ENCODE results near the gene ATP1A2. TPM values are rescaled to one million over a fixed set of nuclear protein-coding genes. Genes with fewer than 3 reads are reported as not detected.

Gene ATP1A2
- total and polyA plus RNA-seq, 2 of the 8 experiments (the other 6 are each of a cell fraction or from before 2014, with no cell fraction given), result 39.7 to 40.8 TPM

DNA sequence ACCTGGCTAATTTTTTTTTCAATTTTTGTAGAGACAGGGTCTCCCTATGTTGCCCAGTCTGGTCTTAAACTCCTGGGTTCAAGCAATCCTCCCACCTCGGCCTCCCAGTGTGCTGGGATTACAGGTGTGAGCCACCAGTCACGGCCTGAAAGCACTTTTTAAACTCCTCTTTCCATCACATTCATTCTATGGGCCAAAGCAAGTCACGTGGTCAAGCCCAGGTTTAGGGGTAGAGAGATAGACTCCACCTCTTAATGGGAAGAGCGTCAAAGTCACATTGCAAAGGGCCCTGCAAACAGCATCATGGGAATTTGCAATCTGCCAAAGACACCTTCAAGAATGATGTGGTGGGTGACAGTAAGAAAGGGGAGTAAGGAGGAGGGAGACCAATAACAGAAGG, 43.0 kb downstream of the ATP1A2 start:
- Histone ChIP-seq H2BK15ac (ENCODE audit: low read length) (no peak overlapping the region), H2AK5ac (ENCODE audit: low read depth, low read length) (no peak overlapping the region), H2BK120ac (replicated peaks; ENCODE audit: low read depth, low read length) (no peak overlapping the region), H3K9ac (replicated peaks in 1 of 4; ENCODE audit: extremely low read depth in 1 of 4, low read depth in 3 of 4, low read length in 3 of 4) (no peak overlapping the region), H3K18ac (ENCODE audit: extremely low read depth, low read length) (no peak overlapping the region), H2AFZ (ENCODE audit: low read length) (no peak overlapping the region), H3K4ac (replicated peaks; ENCODE audit: insufficient read length, low read depth, low read length) (no peak overlapping the region), H3K4me1 (replicated peaks in 1 of 4; ENCODE audit: control insufficient read depth in 3 of 4, insufficient read depth in 4 of 4, low read length in 3 of 4) (peaks cover 0 to 2% (median 0%) of the 10 kb centered on the region in 4 experiments; a peak in 2 of 7 replicates), H2BK20ac (ENCODE audit: low read length) (no peak overlapping the region), H3K14ac (ENCODE audit: insufficient read length) (no peak overlapping the region), H4K5ac (ENCODE audit: insufficient read length, low read depth, low read length) (no peak overlapping the region), H3K79me2 (ENCODE audit: control insufficient read depth in 1 of 2, insufficient read depth in 2 of 2, low read length in 2 of 2) (no peaks in the 10 kb centered on the region), H2BK12ac (ENCODE audit: low read depth, low read length) (no peak overlapping the region), H4K20me1 (replicated peaks in 1 of 2; ENCODE audit: control insufficient read depth in 1 of 2, insufficient read depth in 2 of 2, low read length in 2 of 2) (no peaks in the 10 kb centered on the region), H3K36me3 (ENCODE audit: control insufficient read depth in 2 of 4, insufficient read depth in 4 of 4, low read length in 3 of 4) (no peaks in the 10 kb centered on the region), H3K79me1 (ENCODE audit: low read depth, low read length) (no peaks in the 10 kb centered on the region), H4K8ac (ENCODE audit: extremely low read depth, insufficient read depth, low read length) (no peak overlapping the region), H3K27ac (ENCODE audit: low read depth, low read length) (no peak overlapping the region), H3K4me3 (ENCODE audit: extremely low read depth in 1 of 4, insufficient read depth in 2 of 4, low read depth in 3 of 4, low read length in 4 of 4) (no peak overlapping the region), H3K23ac (ENCODE audit: insufficient read length) (no peak overlapping the region), H2BK5ac (ENCODE audit: low read depth, low read length) (no peak overlapping the region), H3K27me3 (replicated peaks in 1 of 4; ENCODE audit: control insufficient read depth in 3 of 4, extremely low read depth in 1 of 4, insufficient read depth in 3 of 4, low read length in 3 of 4) (no peaks in the 10 kb centered on the region; a peak in 1 of 7 replicates), H3K56ac (replicated peaks; ENCODE audit: insufficient read length, low read depth, low read length) (no peak overlapping the region), H3K23me2 (ENCODE audit: low read depth, low read length) (no peaks in the 10 kb centered on the region), H3K9me3 (ENCODE audit: insufficient read depth in 2 of 2, low read depth in 1 of 2, low read length in 1 of 2) (no peaks in the 10 kb centered on the region), H4K91ac (replicated peaks; ENCODE audit: insufficient read length, low read length) (no peak overlapping the region), H3K4me2 (ENCODE audit: insufficient read depth in 1 of 2, low read depth in 2 of 2, low read length in 2 of 2) (no peak overlapping the region)
- ChIA-PET CTCF (ENCODE audit: partially characterized antibody) (interaction anchor here (0.6 to 18.4 kb wide), 10 partner anchors 9 to 134 kb away, joined by 3 to 257 read pairs (median 8); partner anchors contain the start of genes CASQ1 and PEA15), POLR2A (ENCODE audit: partially characterized antibody) (interaction anchor here (1.2 to 1.4 kb wide), 2 partner anchors 11 to 20 kb away, joined by 4 to 6 read pairs; no protein-coding TSS in a partner anchor)
- no peak for FAIRE-seq
- TF ChIP-seq TBP (IDR thresholded peaks at IDR 0.05; ENCODE audit: low read depth, low read length) (no peak), SUZ12 (IDR thresholded peaks at IDR 0.05; ENCODE audit: low read length) (no peak), FOSL1 (IDR thresholded peaks at IDR 0.05; ENCODE audit: insufficient read depth, low read depth, low read length) (no peak), NANOG (IDR thresholded peaks at IDR 0.05; ENCODE audit: insufficient read depth, low read depth, low read length, poor library complexity, severe bottlenecking) (no peak), EGR1 (IDR thresholded peaks at IDR 0.05; ENCODE audit: borderline replicate concordance, low read depth, low read length) (no peak), NRF1 (IDR thresholded peaks at IDR 0.05; ENCODE audit: low read depth, low read length) (no peak), POLR2A (IDR thresholded peaks at IDR 0.05; ENCODE audit: control extremely low read depth in 1 of 2, low read depth in 2 of 2, low read length in 2 of 2) (no peak), ASH2L (IDR thresholded peaks at IDR 0.05; ENCODE audit: low read length) (no peak), EP300 (IDR thresholded peaks at IDR 0.05; ENCODE audit: borderline replicate concordance in 1 of 2, low read depth in 2 of 2, low read length in 2 of 2) (no peak), KDM5A (IDR thresholded peaks at IDR 0.05; ENCODE audit: low read length) (no peak), JUN (IDR thresholded peaks at IDR 0.05; ENCODE audit: low read depth, low read length) (no peak), KDM4A (IDR thresholded peaks at IDR 0.05; ENCODE audit: low read depth, low read length, severe bottlenecking) (no peak), KDM1A (IDR thresholded peaks at IDR 0.05; ENCODE audit: borderline replicate concordance, low read length) (no peak)
- WGBS, 2 experiments (ENCODE audit: extremely low coverage in 1 of 2, insufficient coverage in 1 of 2, insufficient read length in 1 of 2, insufficient replicate concordance in 2 of 2, low coverage in 1 of 2, low lambda C conversion rate in 2 of 2, missing lambda C conversion rate in 1 of 2), result 91% methylated on average over 4 of the region's 4 CpGs; no CpG with 5 or more reads in 1 of the 2 experiments
- DNase-seq (ENCODE audit: low read depth in 1 of 2, low spot score in 2 of 2), result no peak
